PC-9 (cell line): Measurements from ENCODE around the gene PPA1. TPM values are rescaled to one million over a fixed set of nuclear protein-coding genes. Genes with fewer than 3 reads are reported as not detected.

ENCODE experiments used
- BruUV-seq: library from RNA; stranded (reverse); fragments of 400-500 nt; replicated peaks from 2 replicates; lab custom pipeline; 2021; lab: Mats Ljungman, UMichigan
- CTCF ChIA-PET: fragments of 300-600 bp; sonication (Branson Sonifier 250); formaldehyde crosslinking; loops from one replicate; lab custom pipeline; 2022; ENCODE audit warnings: antibody characterized with exemption; lab: Charles Lee
- POLR2A ChIA-PET: fragments of 300-600 bp; sonication (Branson Sonifier 250); formaldehyde crosslinking; loops from one replicate; lab custom pipeline; 2022; ENCODE audit warnings: antibody characterized with exemption; ENCODE audit not compliant: unreplicated experiment; lab: Charles Lee
- DNase-seq, 2 experiments: peaks; one replicate each; pipeline versions ENCODE4 v3.0.0 to v3.0.0-alpha.2; 2015 to 2022; ENCODE audit warnings: mixed read lengths in 1 of 2
- H2AFZ ChIP-seq: fragments of 200-600 bp; sonication (generic); 2 replicates; pipeline ENCODE4 v1.8.1; 2017; ENCODE audit warnings: antibody characterized with exemption
- H3F3A ChIP-seq: fragments of 200-600 bp; sonication (generic); 2 replicates; pipeline ENCODE4 v1.8.1; 2017; ENCODE audit warnings: antibody characterized with exemption, mild to moderate bottlenecking, low read depth; ENCODE audit not compliant: insufficient read depth
- H3K27ac ChIP-seq: fragments of 200-600 bp; sonication (generic); 2 replicates; pipeline ENCODE4 v1.6.1; 2016; ENCODE audit warnings: mixed run types
- H3K27me3 ChIP-seq: fragments of 200-600 bp; sonication (generic); 2 replicates; pipeline ENCODE4 v1.6.1; 2016; ENCODE audit warnings: low read depth, mixed run types; ENCODE audit not compliant: insufficient read depth
- H3K36me3 ChIP-seq: fragments of 200-600 bp; sonication (generic); 2 replicates; pipeline ENCODE4 v1.6.1; 2016; ENCODE audit warnings: low read depth, mixed run types
- H3K4me1 ChIP-seq: fragments of 200-600 bp; sonication (generic); replicated peaks from 2 replicates; pipeline ENCODE4 v1.6.1; 2016; ENCODE audit warnings: mixed run types; ENCODE audit not compliant: insufficient read depth
- H3K4me2 ChIP-seq: fragments of 200-600 bp; sonication (generic); 2 replicates; pipeline ENCODE4 v1.6.1; 2017; ENCODE audit warnings: mixed run types
- H3K4me3 ChIP-seq: fragments of 200-600 bp; sonication (generic); 2 replicates; pipeline ENCODE4 v1.6.1; 2016; ENCODE audit warnings: mixed run types
- H3K79me2 ChIP-seq: fragments of 200-600 bp; sonication (generic); 2 replicates; pipeline ENCODE4 v1.6.1; 2017; ENCODE audit warnings: low read depth, mixed run types
- H3K9me2 ChIP-seq: fragments of 200-600 bp; sonication (generic); 2 replicates; pipeline ENCODE4 v1.8.1; 2017; ENCODE audit warnings: mild to moderate bottlenecking; ENCODE audit not compliant: insufficient read depth
- H3K9me3 ChIP-seq: fragments of 200-600 bp; sonication (generic); 2 replicates; pipeline ENCODE4 v1.8.1; 2016; ENCODE audit warnings: low read depth; ENCODE audit not compliant: insufficient read depth
- H4K20me1 ChIP-seq: fragments of 200-600 bp; sonication (generic); 2 replicates; pipeline ENCODE4 v1.8.1; 2017; ENCODE audit not compliant: insufficient read depth
- CTCF ChIP-seq: fragments of 200-600 bp; sonication (generic); conservative IDR thresholded peaks from 2 replicates; pipeline ENCODE4 v1.6.1; 2017; ENCODE audit warnings: mixed run types, antibody characterized with exemption, mild to moderate bottlenecking, moderate library complexity
- EZH2 ChIP-seq: fragments of 200-600 bp; sonication (generic); IDR thresholded peaks from 2 replicates; pipeline ENCODE4 v1.8.0; 2017; ENCODE audit warnings: antibody characterized with exemption, low read depth
- intact Hi-C: fragments of 100-400 bp; cut with micrococcal nuclease; formaldehyde crosslinking; loops from one replicate; pipeline ENCODE4 v1.10.0; 2022; ENCODE audit not compliant: unreplicated experiment
- total RNA-seq: library from RNA; stranded (reverse); gene quantifications from 2 replicates; pipeline ENCODE4 v1.2.3, GENCODE V29; 2021

PPA1 gene
- total RNA-seq, 1 experiment from 2014 or later: 236 TPM

GRCh38 chr10:70166394-70166793 lies 66.8 kb downstream of the PPA1 start:
- H3K79me2 ChIP-seq: peaks cover 94% of the 10 kb centered on the region
- H3K9me3 ChIP-seq: no peaks in the 10 kb centered on the region
- no peak for DNase-seq
- H3K4me2 ChIP-seq: no peak overlapping the region
- peaks cover 40% of the 10 kb centered on the region for H3K36me3 ChIP-seq
- no peaks in the 10 kb centered on the region for H3K27me3 ChIP-seq
- H3F3A ChIP-seq: peaks cover 3% of the 10 kb centered on the region; the same call in 1 of the 2 replicates
- no peaks in the 10 kb centered on the region for H3K9me2 ChIP-seq
- no peak overlapping the region for H2AFZ ChIP-seq
- H3K4me1 ChIP-seq: peaks cover 23% of the 10 kb centered on the region
- peaks cover 78% of the 10 kb centered on the region for H4K20me1 ChIP-seq
- no peak overlapping the region for H3K27ac ChIP-seq
- no peak for TF ChIP-seq EZH2
- TF ChIP-seq CTCF: no peak
- intact Hi-C loops: loop anchor here (5.0 kb wide), 1 partner anchor 36 kb away; no protein-coding TSS in a partner anchor
- POLR2A ChIA-PET: no interaction called here
- H3K4me3 ChIP-seq: no peak overlapping the region
- CTCF ChIA-PET: interaction anchor here (0.6 kb wide), 1 partner anchor 57 kb away, joined by 4 read pairs; no protein-coding TSS in a partner anchor
- no TSS peak for BruUV-seq

GRCh38 chr10:70164163-70164562 lies 69.1 kb downstream of the PPA1 start:
- Histone ChIP-seq H4K20me1 (peaks cover 78% of the 10 kb centered on the region), H3K36me3 (peaks cover 59% of the 10 kb centered on the region), H3F3A (peaks cover 4% of the 10 kb centered on the region; the same call in 1 of the 2 replicates), H3K4me3 (no peak overlapping the region), H3K4me2 (no peak overlapping the region), H3K9me2 (no peaks in the 10 kb centered on the region), H3K27ac (no peak overlapping the region), H3K79me2 (peaks cover 93% of the 10 kb centered on the region), H3K4me1 (peaks cover 15% of the 10 kb centered on the region), H3K9me3 (no peaks in the 10 kb centered on the region), H2AFZ (no peak overlapping the region), H3K27me3 (no peaks in the 10 kb centered on the region)
- TF ChIP-seq EZH2: no peak
- TF ChIP-seq CTCF: no peak
- no peak for DNase-seq
- CTCF ChIA-PET: no interaction called here
- no TSS peak for BruUV-seq
- POLR2A ChIA-PET: no interaction called here
- intact Hi-C loops: no loop called here

- no peaks in the 10 kb centered on the region for H3K9me3 ChIP-seq
- H4K20me1 ChIP-seq: peaks cover 71% of the 10 kb centered on the region
- H3K79me2 ChIP-seq: peaks cover 86% of the 10 kb centered on the region
- CTCF ChIA-PET: no interaction called here
- POLR2A ChIA-PET: no interaction called here
- no peaks in the 10 kb centered on the region for H3K9me2 ChIP-seq
- no peak overlapping the region for H3K4me3 ChIP-seq
- TF ChIP-seq EZH2 (no peak), CTCF (no peak)
- no TSS peak for BruUV-seq
- no peak overlapping the region for H3K27ac ChIP-seq
- peaks cover 60% of the 10 kb centered on the region for H3K36me3 ChIP-seq
- peaks cover 5% of the 10 kb centered on the region; the same call in 1 of the 2 replicates for H3F3A ChIP-seq
- DNase-seq: no peak
- H2AFZ ChIP-seq: no peak overlapping the region
- no peak overlapping the region for H3K4me2 ChIP-seq
- H3K27me3 ChIP-seq: no peaks in the 10 kb centered on the region
- H3K4me1 ChIP-seq: peaks cover 8% of the 10 kb centered on the region
- intact Hi-C loops: no loop called here
Measured at GRCh38 chr10:70163448-70163847, 69.8 kb downstream of the PPA1 start.
